GM19043 (cell line): ENCODE results near the gene MLNR.
A peak's percentile ranks its signal among the peaks of the same experiment; 100 is the strongest.

Experiments used
- ATAC-seq: cut with Tn5 transposase; IDR thresholded peaks from one replicate; pipeline ENCODE4 v1.9.1; 2021; ENCODE audit warnings: low read depth; ENCODE audit not compliant: unreplicated experiment

Gene MLNR

GRCh38 chr13:49220036-49220855, at the start of gene MLNR:
MLNR (plus strand) TSS chr13:49220338; CDS start chr13:49220338, 0 bp downstream.
- no peak for ATAC-seq

GRCh38 chr13:49171359-49171758, 48.8 kb upstream of the MLNR start:
- ATAC-seq = no peak

- no peak for ATAC-seq
These were observed 36.3 kb upstream of the MLNR start for GRCh38 chr13:49183672-49184325.

GRCh38 chr13:49184621-49185020, 35.5 kb upstream of the MLNR start:
- ATAC-seq = no peak

- no peak for ATAC-seq
These were observed 34.9 kb upstream of the MLNR start for GRCh38 chr13:49185264-49185663.

GRCh38 chr13:49190901-49191300, 29.2 kb upstream of the MLNR start:
- no peak for ATAC-seq

GRCh38 chr13:49206641-49207040, 13.5 kb upstream of the MLNR start:
- no peak for ATAC-seq

- ATAC-seq = no peak
These were observed 11.5 kb upstream of the MLNR start for GRCh38 chr13:49208619-49209018.

GRCh38 chr13:49210114-49210513, 10.0 kb upstream of the MLNR start:
- no peak for ATAC-seq

GRCh38 chr13:49210669-49211068, 9.5 kb upstream of the MLNR start:
- no peak for ATAC-seq

GRCh38 chr13:49213539-49213938, 6.6 kb upstream of the MLNR start:
- no peak for ATAC-seq

GRCh38 chr13:49213997-49214916, 5.9 kb upstream of the MLNR start:
- no peak for ATAC-seq

GRCh38 chr13:49214917-49215376, 5.2 kb upstream of the MLNR start:
- peak; percentile 46 for ATAC-seq

- ATAC-seq = no peak
These were observed 3.8 kb upstream of the MLNR start for GRCh38 chr13:49216334-49216733.

GRCh38 chr13:49217962-49218492, 2.1 kb upstream of the MLNR start:
- no peak for ATAC-seq

GRCh38 chr13:49218493-49219051, 1.6 kb upstream of the MLNR start:
- ATAC-seq = no peak

GRCh38 chr13:49219647-49220035, 497 bp upstream of the MLNR start:
- ATAC-seq = no peak

GRCh38 chr13:49220856-49221589, 885 bp downstream of the MLNR start:
- ATAC-seq = no peak

- no peak for ATAC-seq
These were observed 1.4 kb downstream of the MLNR start for GRCh38 chr13:49221590-49221965.
